ENCODE results near the gene UBE2D2.
"Not testable (repeated sequence)": the region's sequence is repeated elsewhere in the genome, so short reads cannot be mapped to it uniquely, and the experiment has no call there.

GRCh38 chr5:139601948-139602347 lies 40.8 kb downstream of the UBE2D2 start:
- TF ChIP-seq ZNF274 (IDR thresholded peaks at IDR 0.05; ENCODE audit: low read depth, low read length); YY1 (IDR thresholded peaks at IDR 0.05; ENCODE audit: insufficient read depth, insufficient read length): not testable (repeated sequence)
